K562 (cell line): ENCODE measurements around the gene TBX10. TPM values are rescaled to one million over a fixed set of nuclear protein-coding genes. Genes with fewer than 3 reads are reported as not detected.

Source experiments
- BCL6 ChIP-seq: fragments of 250-450 bp; sonication (Bioruptor Pico); IDR thresholded peaks from 2 replicates; pipeline ENCODE4 v1.4.0; 2020
- CBX5 ChIP-seq: IDR thresholded peaks from 2 replicates; pipeline ENCODE4 v1.6.1; 2014; ENCODE audit warnings: low read depth, borderline replicate concordance
- CC2D1A ChIP-seq: fragments of 450-650 bp; IDR thresholded peaks from 2 replicates; pipeline ENCODE4 v1.6.1; 2017; ENCODE audit warnings: mild to moderate bottlenecking
- E2F3 ChIP-seq: fragments of 250-450 bp; sonication (Bioruptor Pico); IDR thresholded peaks from 2 replicates; pipeline ENCODE4 v1.4.0; 2020; ENCODE audit warnings: mild to moderate bottlenecking
- ETV5 ChIP-seq: sonication (generic); formaldehyde crosslinking; IDR thresholded peaks from 2 replicates; pipeline ENCODE4 v1.4.0; 2020; ENCODE audit warnings: low read depth, mild to moderate bottlenecking, missing genetic modification reagents
- HMG20A ChIP-seq: fragments of 450-650 bp; formaldehyde crosslinking; conservative IDR thresholded peaks from 2 replicates; pipeline ENCODE4 v1.4.0; 2020; ENCODE audit warnings: mild to moderate bottlenecking, mixed read lengths
- HSF4 ChIP-seq: fragments of 250-450 bp; sonication (Bioruptor Pico); IDR thresholded peaks from 2 replicates; pipeline ENCODE4 v2.1.2; 2022; ENCODE audit warnings: mild to moderate bottlenecking, moderate library complexity, borderline replicate concordance
- ILF3 ChIP-seq: fragments of 450-650 bp; IDR thresholded peaks from 2 replicates; pipeline ENCODE4 v1.6.1; 2018; ENCODE audit warnings: antibody characterized with exemption, mild to moderate bottlenecking, moderate library complexity, borderline replicate concordance
- MCM2 ChIP-seq: fragments of 450-650 bp; IDR thresholded peaks from 2 replicates; pipeline ENCODE4 v1.6.1; 2017; ENCODE audit warnings: low read depth, mild to moderate bottlenecking
- PHB2 ChIP-seq: fragments of 450-650 bp; IDR thresholded peaks from 2 replicates; pipeline ENCODE4 v1.6.1; 2017; ENCODE audit warnings: low read depth
- RAD21 ChIP-seq, 2 experiments: fragments of 250-450 bp in 1 of 2; fragments of 450-650 bp in 1 of 2; sonication (Bioruptor Pico) in 1 of 2; formaldehyde crosslinking in 1 of 2; IDR thresholded peaks in 1 of 2; conservative IDR thresholded peaks in 1 of 2; 2 replicates each; pipeline versions ENCODE4 v1.4.0 to v1.8.0; 2020 to 2022; ENCODE audit warnings: mild to moderate bottlenecking in 2 of 2, moderate library complexity in 1 of 2
- SETDB1 ChIP-seq: IDR thresholded peaks from one replicate; pipeline ENCODE4 v1.6.1; 2012; ENCODE audit warnings: low read length, control low read depth, inconsistent platforms
- SOX6 ChIP-seq: fragments of 450-650 bp; IDR thresholded peaks from 2 replicates; pipeline ENCODE4 v1.6.1; 2014; ENCODE audit warnings: mild to moderate bottlenecking
- SUPT5H ChIP-seq: fragments of 450-650 bp; IDR thresholded peaks from 2 replicates; pipeline ENCODE4 v1.6.1; 2016
- XRCC4 ChIP-seq: IDR thresholded peaks from one replicate; pipeline ENCODE4 v1.6.1; 2011; ENCODE audit not compliant: insufficient read depth, insufficient read length; ENCODE audit errors: extremely low read depth
- ZBTB1 ChIP-seq: sonication (generic); formaldehyde crosslinking; IDR thresholded peaks from 2 replicates; pipeline ENCODE4 v1.8.1; 2023; ENCODE audit warnings: missing genetic modification reagents, low read depth, mild to moderate bottlenecking, borderline replicate concordance
- ZNF274 ChIP-seq: IDR thresholded peaks from 2 replicates; pipeline ENCODE4 v1.6.1; 2011; ENCODE audit warnings: low read depth, mild to moderate bottlenecking, low read length, moderate library complexity, borderline replicate concordance
- ZNF384 ChIP-seq: IDR thresholded peaks from 2 replicates; pipeline ENCODE4 v1.6.1; 2012; ENCODE audit warnings: low read depth, low read length, improper control_type of control experiment
- ZNF785 ChIP-seq: fragments of 250-450 bp; sonication (Bioruptor Pico); IDR thresholded peaks from 2 replicates; pipeline ENCODE4 v1.4.0; 2020; ENCODE audit warnings: mild to moderate bottlenecking
- polyA plus RNA-seq, 8 experiments: library from polyadenylated mRNA; depleted of rRNA in 4 of 8; stranded (reverse) in 5 of 8; unstranded in 3 of 8; fragments of >200 nt; fragmentation: Nextera tagmentation in 2 of 8; fragmentation: Illumina TruSeq in 1 of 8; extraction: Ambion mirVana in 2 of 8; extraction: Trizol in 1 of 8; gene quantifications; 2 replicates each; pipeline versions ENCODE4 v1.2.1 to v1.2.3, GENCODE V29; 2011 to 2014; ENCODE audit warnings: inconsistent platforms in 1 of 8, missing spikeins in 1 of 8
- total RNA-seq, 7 experiments: library from RNA; depleted of rRNA in 6 of 7; stranded (reverse); fragments of >200 nt in 6 of 7; fragmentation: Illumina TruSeq in 2 of 7; extraction: Trizol in 2 of 7; gene quantifications; 2 replicates each; pipeline versions ENCODE4 v1.2.1 to v1.2.3, GENCODE V29; 2011 to 2021; ENCODE audit warnings: low replicate concordance in 1 of 7
- TF ChIP-seq, protein P1 (sequence below), 2 experiments: fragments of 450-650 bp; formaldehyde crosslinking in 1 of 2; IDR thresholded peaks; 2 replicates each; pipeline versions ENCODE4 v1.4.0 to v1.6.1; 2014 to 2020; ENCODE audit warnings: mild to moderate bottlenecking in 2 of 2, borderline replicate concordance in 1 of 2, low read depth in 1 of 2
- TF ChIP-seq, protein P2 (sequence below), 3 experiments: IDR thresholded peaks in 2 of 3; conservative IDR thresholded peaks in 1 of 3; 2 replicates each; pipeline ENCODE4 v1.5.1; 2011 to 2012; ENCODE audit warnings: low read length in 3 of 3, mild to moderate bottlenecking in 3 of 3, control low read depth in 2 of 3, improper control_type of control experiment in 1 of 3, inconsistent platforms in 1 of 3, low read depth in 1 of 3, mixed read lengths in 1 of 3, moderate library complexity in 1 of 3; ENCODE audit not compliant: insufficient read depth in 2 of 3

The TBX10 gene
- total and polyA plus RNA-seq, 9 of the 15 experiments (the other 6 are each of a cell fraction or from before 2014, with no cell fraction given) = not detected

DNA sequence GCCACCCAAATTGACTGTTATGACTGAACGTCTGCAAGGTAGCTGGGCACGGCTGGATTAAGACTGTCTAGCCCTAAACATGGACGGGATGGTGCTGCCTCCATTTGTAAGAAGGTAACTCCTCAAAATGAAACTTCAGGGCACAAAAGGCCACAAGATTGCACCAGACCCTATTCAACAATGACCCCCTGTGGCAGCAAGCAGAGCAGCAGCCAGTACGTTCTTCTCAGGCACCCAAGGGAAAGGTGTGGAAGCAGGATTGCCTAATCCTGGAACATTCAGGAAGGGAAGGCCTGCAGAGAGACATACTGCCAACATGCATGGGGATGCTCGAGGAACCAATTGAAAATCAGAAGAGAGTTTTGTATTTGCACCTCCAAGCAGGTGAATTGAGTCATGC is 4.5 kb upstream of the TBX10 start (continued):
- TF ChIP-seq, protein P1, sequence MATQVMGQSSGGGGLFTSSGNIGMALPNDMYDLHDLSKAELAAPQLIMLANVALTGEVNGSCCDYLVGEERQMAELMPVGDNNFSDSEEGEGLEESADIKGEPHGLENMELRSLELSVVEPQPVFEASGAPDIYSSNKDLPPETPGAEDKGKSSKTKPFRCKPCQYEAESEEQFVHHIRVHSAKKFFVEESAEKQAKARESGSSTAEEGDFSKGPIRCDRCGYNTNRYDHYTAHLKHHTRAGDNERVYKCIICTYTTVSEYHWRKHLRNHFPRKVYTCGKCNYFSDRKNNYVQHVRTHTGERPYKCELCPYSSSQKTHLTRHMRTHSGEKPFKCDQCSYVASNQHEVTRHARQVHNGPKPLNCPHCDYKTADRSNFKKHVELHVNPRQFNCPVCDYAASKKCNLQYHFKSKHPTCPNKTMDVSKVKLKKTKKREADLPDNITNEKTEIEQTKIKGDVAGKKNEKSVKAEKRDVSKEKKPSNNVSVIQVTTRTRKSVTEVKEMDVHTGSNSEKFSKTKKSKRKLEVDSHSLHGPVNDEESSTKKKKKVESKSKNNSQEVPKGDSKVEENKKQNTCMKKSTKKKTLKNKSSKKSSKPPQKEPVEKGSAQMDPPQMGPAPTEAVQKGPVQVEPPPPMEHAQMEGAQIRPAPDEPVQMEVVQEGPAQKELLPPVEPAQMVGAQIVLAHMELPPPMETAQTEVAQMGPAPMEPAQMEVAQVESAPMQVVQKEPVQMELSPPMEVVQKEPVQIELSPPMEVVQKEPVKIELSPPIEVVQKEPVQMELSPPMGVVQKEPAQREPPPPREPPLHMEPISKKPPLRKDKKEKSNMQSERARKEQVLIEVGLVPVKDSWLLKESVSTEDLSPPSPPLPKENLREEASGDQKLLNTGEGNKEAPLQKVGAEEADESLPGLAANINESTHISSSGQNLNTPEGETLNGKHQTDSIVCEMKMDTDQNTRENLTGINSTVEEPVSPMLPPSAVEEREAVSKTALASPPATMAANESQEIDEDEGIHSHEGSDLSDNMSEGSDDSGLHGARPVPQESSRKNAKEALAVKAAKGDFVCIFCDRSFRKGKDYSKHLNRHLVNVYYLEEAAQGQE (IDR thresholded peaks at IDR 0.05; ENCODE audit: borderline replicate concordance) = peak; percentile 74; the same call in 1 of the 2 replicates
- TF ChIP-seq, protein P1 (CRISPR knock-in tag; IDR thresholded peaks at IDR 0.05; ENCODE audit: low read depth) = no peak
- TF ChIP-seq E2F3 (CRISPR knock-in tag) (no peak), ETV5 (CRISPR knock-in tag) (no peak), SOX6 (no peak), ZNF384 (no peak), CBX5 (peak; percentile 86), SETDB1 (no peak), SUPT5H (no peak), BCL6 (CRISPR knock-in tag) (no peak), ZNF274 (no peak), ILF3 (no peak), HMG20A (CRISPR knock-in tag) (no peak), CC2D1A (peak; percentile 29; the same call in 1 of the 2 replicates), HSF4 (CRISPR knock-in tag) (no peak), ZBTB1 (CRISPR knock-in tag) (no peak), RAD21 (CRISPR knock-in tag; conservative IDR thresholded peaks at IDR 0.05 in 1 of 2, IDR thresholded peaks at IDR 0.05 in 1 of 2) (peak; percentile 21 to 77; a peak in 3 of 4 replicates), PHB2 (no peak), MCM2 (no peak), ZNF785 (no peak), XRCC4 (no peak)
- TF ChIP-seq, protein P2, sequence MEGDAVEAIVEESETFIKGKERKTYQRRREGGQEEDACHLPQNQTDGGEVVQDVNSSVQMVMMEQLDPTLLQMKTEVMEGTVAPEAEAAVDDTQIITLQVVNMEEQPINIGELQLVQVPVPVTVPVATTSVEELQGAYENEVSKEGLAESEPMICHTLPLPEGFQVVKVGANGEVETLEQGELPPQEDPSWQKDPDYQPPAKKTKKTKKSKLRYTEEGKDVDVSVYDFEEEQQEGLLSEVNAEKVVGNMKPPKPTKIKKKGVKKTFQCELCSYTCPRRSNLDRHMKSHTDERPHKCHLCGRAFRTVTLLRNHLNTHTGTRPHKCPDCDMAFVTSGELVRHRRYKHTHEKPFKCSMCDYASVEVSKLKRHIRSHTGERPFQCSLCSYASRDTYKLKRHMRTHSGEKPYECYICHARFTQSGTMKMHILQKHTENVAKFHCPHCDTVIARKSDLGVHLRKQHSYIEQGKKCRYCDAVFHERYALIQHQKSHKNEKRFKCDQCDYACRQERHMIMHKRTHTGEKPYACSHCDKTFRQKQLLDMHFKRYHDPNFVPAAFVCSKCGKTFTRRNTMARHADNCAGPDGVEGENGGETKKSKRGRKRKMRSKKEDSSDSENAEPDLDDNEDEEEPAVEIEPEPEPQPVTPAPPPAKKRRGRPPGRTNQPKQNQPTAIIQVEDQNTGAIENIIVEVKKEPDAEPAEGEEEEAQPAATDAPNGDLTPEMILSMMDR (IDR thresholded peaks at IDR 0.05 in 2 of 3, conservative IDR thresholded peaks at IDR 0.05 in 1 of 3; ENCODE audit: insufficient read depth in 2 of 3, low read depth in 1 of 3, low read length in 3 of 3) = peak; percentile 73 to 78 (median 76)
